ENCODE measurements around the gene HDAC4.

DNA sequence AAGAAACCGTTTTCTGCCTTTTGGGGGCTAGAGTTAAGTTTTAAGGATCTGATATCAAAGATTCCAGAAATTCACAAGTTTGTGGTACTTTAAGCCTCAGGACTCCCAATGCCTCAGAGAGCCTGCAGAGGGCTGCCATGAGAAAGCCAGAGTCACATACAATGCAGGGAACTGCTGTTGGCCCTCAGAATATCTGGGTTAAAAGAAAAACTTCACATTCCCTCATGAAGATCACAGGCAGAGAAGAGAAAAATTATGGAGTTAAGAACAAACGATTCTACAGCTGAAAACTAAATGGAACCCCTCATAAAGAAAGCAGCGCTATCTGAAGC lies 39.5 kb downstream of the HDAC4 start:
- TF ChIP-seq, protein P1, sequence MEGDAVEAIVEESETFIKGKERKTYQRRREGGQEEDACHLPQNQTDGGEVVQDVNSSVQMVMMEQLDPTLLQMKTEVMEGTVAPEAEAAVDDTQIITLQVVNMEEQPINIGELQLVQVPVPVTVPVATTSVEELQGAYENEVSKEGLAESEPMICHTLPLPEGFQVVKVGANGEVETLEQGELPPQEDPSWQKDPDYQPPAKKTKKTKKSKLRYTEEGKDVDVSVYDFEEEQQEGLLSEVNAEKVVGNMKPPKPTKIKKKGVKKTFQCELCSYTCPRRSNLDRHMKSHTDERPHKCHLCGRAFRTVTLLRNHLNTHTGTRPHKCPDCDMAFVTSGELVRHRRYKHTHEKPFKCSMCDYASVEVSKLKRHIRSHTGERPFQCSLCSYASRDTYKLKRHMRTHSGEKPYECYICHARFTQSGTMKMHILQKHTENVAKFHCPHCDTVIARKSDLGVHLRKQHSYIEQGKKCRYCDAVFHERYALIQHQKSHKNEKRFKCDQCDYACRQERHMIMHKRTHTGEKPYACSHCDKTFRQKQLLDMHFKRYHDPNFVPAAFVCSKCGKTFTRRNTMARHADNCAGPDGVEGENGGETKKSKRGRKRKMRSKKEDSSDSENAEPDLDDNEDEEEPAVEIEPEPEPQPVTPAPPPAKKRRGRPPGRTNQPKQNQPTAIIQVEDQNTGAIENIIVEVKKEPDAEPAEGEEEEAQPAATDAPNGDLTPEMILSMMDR (IDR thresholded peaks at IDR 0.05), result no peak
- TF ChIP-seq POLR2AphosphoS5 (IDR thresholded peaks at IDR 0.05; ENCODE audit: low read depth, low read length), result no peak
